ENCODE measurements around the gene PGAM1. TPM values are rescaled to one million over a fixed set of nuclear protein-coding genes. Genes with fewer than 3 reads are reported as not detected.

Gene PGAM1
- total RNA-seq, 1 donor from 2014 or later: 706 TPM

- peak within 1 kb of the TSS; percentile 88 for H3K4me3 ChIP-seq (ENCODE audit: insufficient read depth, low read depth, low read length)
- peaks cover 18% of the 10 kb centered on the region for H3K36me3 ChIP-seq (ENCODE audit: insufficient read depth, low read length)
- H3K9ac ChIP-seq (ENCODE audit: low read length): peak within 1 kb of the TSS; percentile 90
- H3K79me2 ChIP-seq (ENCODE audit: insufficient read depth, low read length): peaks cover 26% of the 10 kb centered on the region
- H3K36me3 Mint-ChIP-seq (ENCODE audit: low read depth, unreplicated experiment): peaks cover 6% of the 10 kb centered on the region
- peaks cover 6% of the 10 kb centered on the region for H4K20me1 ChIP-seq (ENCODE audit: insufficient read depth, low read length)
- no peaks in the 10 kb centered on the region for H3K9me3 Mint-ChIP-seq (ENCODE audit: unreplicated experiment)
- peak within 1 kb of the TSS; percentile 68 for H2AFZ ChIP-seq (ENCODE audit: low read depth, low read length)
- no peaks in the 10 kb centered on the region for H3K9me3 ChIP-seq (ENCODE audit: insufficient read depth, low read depth, low read length)
- H3K4me1 Mint-ChIP-seq (ENCODE audit: low read depth, unreplicated experiment): no peaks in the 10 kb centered on the region
- no peaks in the 10 kb centered on the region for H3K27me3 ChIP-seq (ENCODE audit: insufficient read depth, low read length)
- peak within 1 kb of the TSS; percentile 84 for H3K27ac ChIP-seq (ENCODE audit: low read depth, low read length)
- peak; percentile 97 for DNase-seq (ENCODE audit: low read depth)
- no peaks in the 10 kb centered on the region for H3K27me3 Mint-ChIP-seq (ENCODE audit: low read depth, unreplicated experiment)
- H3K4me3 Mint-ChIP-seq (ENCODE audit: unreplicated experiment): peak within 1 kb of the TSS; percentile 92
- H3K4me2 ChIP-seq (ENCODE audit: low read length): peak within 1 kb of the TSS; percentile 94
- FAIRE-seq: peak; percentile 98
- no peak for TF ChIP-seq CTCF (IDR thresholded peaks at IDR 0.05; ENCODE audit: insufficient read depth, low read depth, low read length)
- TF ChIP-seq EZH2 (IDR thresholded peaks at IDR 0.05; ENCODE audit: insufficient read depth, low read length): no peak
- H3K27ac Mint-ChIP-seq (ENCODE audit: unreplicated experiment): peak within 1 kb of the TSS; percentile 95
- H3K4me1 ChIP-seq (ENCODE audit: insufficient read depth, low read length): peaks cover 9% of the 10 kb centered on the region
These were observed 25.1 kb upstream of the PGAM1 start, which contains the start of gene RRP12 for GRCh38 chr10:97400665-97401454. TSS of gene RRP12 (minus strand) at chr10:97401340. CDS start at chr10:97401231, 109 bp downstream.

DNA sequence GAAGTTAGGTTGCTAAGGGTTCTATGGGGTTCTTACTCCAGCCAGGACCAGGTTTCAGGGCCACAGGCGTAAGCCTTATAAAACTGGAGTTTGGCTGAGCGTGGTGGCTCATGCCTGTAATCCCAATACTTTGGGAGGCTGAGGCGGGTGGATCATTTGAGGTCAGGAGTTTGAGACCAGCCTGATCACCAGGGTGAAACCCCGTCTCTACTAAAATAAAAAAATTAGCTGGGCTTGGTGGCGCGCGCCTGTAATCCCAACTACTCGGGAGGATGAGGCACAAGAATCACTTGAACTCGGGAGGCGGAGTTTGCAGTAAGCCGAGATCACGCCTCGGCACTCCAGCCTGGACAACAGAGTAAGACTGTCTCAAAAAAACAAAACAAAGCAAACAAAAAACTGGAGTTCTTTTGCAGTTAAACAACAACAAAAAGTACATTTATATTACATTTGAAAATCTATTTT is 24.5 kb upstream of the PGAM1 start:
- TF ChIP-seq EZH2 (IDR thresholded peaks at IDR 0.05; ENCODE audit: insufficient read depth, low read length): no peak
- no peak for TF ChIP-seq CTCF (IDR thresholded peaks at IDR 0.05; ENCODE audit: insufficient read depth, low read depth, low read length)
- no peak for FAIRE-seq

GRCh38 chr10:97404044-97404443 is 21.9 kb upstream of the PGAM1 start:
- H3K27ac ChIP-seq (ENCODE audit: low read depth, low read length): no peak overlapping the region
- H3K9me3 ChIP-seq (ENCODE audit: insufficient read depth, low read depth, low read length): no peaks in the 10 kb centered on the region
- FAIRE-seq (no peak), DNase-seq (ENCODE audit: low read depth) (no peak)
- no peaks in the 10 kb centered on the region for H3K36me3 Mint-ChIP-seq (ENCODE audit: low read depth, unreplicated experiment)
- no peak overlapping the region for H3K4me3 ChIP-seq (ENCODE audit: insufficient read depth, low read depth, low read length)
- H3K27me3 Mint-ChIP-seq (ENCODE audit: low read depth, unreplicated experiment): no peaks in the 10 kb centered on the region
- H3K36me3 ChIP-seq (ENCODE audit: insufficient read depth, low read length): no peaks in the 10 kb centered on the region
- H3K9ac ChIP-seq (ENCODE audit: low read length): no peak overlapping the region
- H3K4me1 Mint-ChIP-seq (ENCODE audit: low read depth, unreplicated experiment): no peaks in the 10 kb centered on the region
- no peaks in the 10 kb centered on the region for H3K27me3 ChIP-seq (ENCODE audit: insufficient read depth, low read length)
- peaks cover 20% of the 10 kb centered on the region for H3K79me2 ChIP-seq (ENCODE audit: insufficient read depth, low read length)
- no peaks in the 10 kb centered on the region for H3K9me3 Mint-ChIP-seq (ENCODE audit: unreplicated experiment)
- TF ChIP-seq CTCF (IDR thresholded peaks at IDR 0.05; ENCODE audit: insufficient read depth, low read depth, low read length) (no peak), EZH2 (IDR thresholded peaks at IDR 0.05; ENCODE audit: insufficient read depth, low read length) (no peak)
- no peak overlapping the region for H3K27ac Mint-ChIP-seq (ENCODE audit: unreplicated experiment)
- H3K4me2 ChIP-seq (ENCODE audit: low read length): no peak overlapping the region
- H4K20me1 ChIP-seq (ENCODE audit: insufficient read depth, low read length): no peaks in the 10 kb centered on the region
- no peak overlapping the region for H2AFZ ChIP-seq (ENCODE audit: low read depth, low read length)
- H3K4me3 Mint-ChIP-seq (ENCODE audit: unreplicated experiment): no peak overlapping the region
- H3K4me1 ChIP-seq (ENCODE audit: insufficient read depth, low read length): peaks cover 11% of the 10 kb centered on the region

More for the DNA sequence above, 24.5 kb upstream of the PGAM1 start:
- Histone ChIP-seq H3K36me3 (ENCODE audit: insufficient read depth, low read length) (peaks cover 12% of the 10 kb centered on the region), H3K79me2 (ENCODE audit: insufficient read depth, low read length) (peaks cover 23% of the 10 kb centered on the region), H3K4me2 (ENCODE audit: low read length) (peak overlapping the region; percentile 94), H3K4me3 (ENCODE audit: insufficient read depth, low read depth, low read length) (peak overlapping the region; percentile 88), H2AFZ (ENCODE audit: low read depth, low read length) (peak overlapping the region; percentile 61), H3K27ac (ENCODE audit: low read depth, low read length) (peak overlapping the region; percentile 84), H4K20me1 (ENCODE audit: insufficient read depth, low read length) (peaks cover under 1% of the 10 kb centered on the region), H3K27me3 (ENCODE audit: insufficient read depth, low read length) (no peaks in the 10 kb centered on the region), H3K9me3 (ENCODE audit: insufficient read depth, low read depth, low read length) (no peaks in the 10 kb centered on the region), H3K4me1 (ENCODE audit: insufficient read depth, low read length) (peaks cover 9% of the 10 kb centered on the region), H3K9ac (ENCODE audit: low read length) (peak overlapping the region; percentile 90)
- H3K9me3 Mint-ChIP-seq (ENCODE audit: unreplicated experiment): no peaks in the 10 kb centered on the region
- peak overlapping the region; percentile 92 for H3K4me3 Mint-ChIP-seq (ENCODE audit: unreplicated experiment)
- H3K4me1 Mint-ChIP-seq (ENCODE audit: low read depth, unreplicated experiment): no peaks in the 10 kb centered on the region
- H3K27me3 Mint-ChIP-seq (ENCODE audit: low read depth, unreplicated experiment): no peaks in the 10 kb centered on the region
- no peak for DNase-seq (ENCODE audit: low read depth)
- H3K36me3 Mint-ChIP-seq (ENCODE audit: low read depth, unreplicated experiment): no peaks in the 10 kb centered on the region
- peak overlapping the region; percentile 95 for H3K27ac Mint-ChIP-seq (ENCODE audit: unreplicated experiment)
